Measurements from ENCODE around the gene PDE4D. TPM values are rescaled to one million over a fixed set of nuclear protein-coding genes. Genes with fewer than 3 reads are reported as not detected.

The PDE4D gene
- total RNA-seq, 1 experiment from 2014 or later: 2.4 TPM

- intact Hi-C loops (cut with micrococcal nuclease; ENCODE audit: unreplicated experiment): no loop called here
- TF ChIP-seq SIN3A (IDR thresholded peaks at IDR 0.05; ENCODE audit: borderline replicate concordance, insufficient read depth, low read depth, low read length): no peak
- no peak for ATAC-seq
These were observed 55.5 kb downstream of the PDE4D start for GRCh38 chr5:59838067-59838466.

GRCh38 chr5:59837071-59837470, 56.5 kb downstream of the PDE4D start:
- ChIA-PET CTCF (no interaction called here), POLR2A (no interaction called here)
- no peak for ATAC-seq
- Histone ChIP-seq H3K36me3 (ENCODE audit: control insufficient read depth, insufficient read depth, low read length) (no peaks in the 10 kb centered on the region), H3K4me3 (ENCODE audit: low read depth in 2 of 2, low read length in 2 of 2) (no peak overlapping the region), H3K27me3 (ENCODE audit: control insufficient read depth, insufficient read depth, low read length) (no peaks in the 10 kb centered on the region), H3K27ac (ENCODE audit: low read length) (no peak overlapping the region), H3K9me3 (ENCODE audit: control insufficient read depth, insufficient read depth, low read depth, low read length) (no peaks in the 10 kb centered on the region), H3K4me1 (ENCODE audit: control insufficient read depth, insufficient read depth, low read length) (no peaks in the 10 kb centered on the region)
- in situ Hi-C loops (cut with HindIII; ENCODE audit: low pct_unique_long_range_greater_than_20kb, low sequenced_read_pairs) (no loop called here), intact Hi-C loops (cut with micrococcal nuclease; ENCODE audit: unreplicated experiment) (no loop called here)
- BruUV-seq (replicated peaks): no TSS peak
- TF ChIP-seq POLR2AphosphoS5 (IDR thresholded peaks at IDR 0.05; ENCODE audit: low read depth, low read length) (no peak), SIN3A (IDR thresholded peaks at IDR 0.05; ENCODE audit: borderline replicate concordance, insufficient read depth, low read depth, low read length) (no peak), CTCF (IDR thresholded peaks at IDR 0.05) (no peak), REST (IDR thresholded peaks at IDR 0.05; ENCODE audit: insufficient read depth in 1 of 2, low read depth in 2 of 2, low read length in 1 of 2) (no peak), TCF7L2 (IDR thresholded peaks at IDR 0.05; ENCODE audit: low read depth, low read length) (no peak)
- DNase-seq (ENCODE audit: low read depth, low spot score): no peak

More at GRCh38 chr5:59838067-59838466, 55.5 kb downstream of the PDE4D start:
- ChIA-PET CTCF (no interaction called here), POLR2A (no interaction called here)
- no TSS peak for BruUV-seq (replicated peaks)
- Histone ChIP-seq H3K9me3 (ENCODE audit: control insufficient read depth, insufficient read depth, low read depth, low read length) (no peaks in the 10 kb centered on the region), H3K36me3 (ENCODE audit: control insufficient read depth, insufficient read depth, low read length) (no peaks in the 10 kb centered on the region), H3K4me1 (ENCODE audit: control insufficient read depth, insufficient read depth, low read length) (no peaks in the 10 kb centered on the region), H3K4me3 (ENCODE audit: low read depth in 2 of 2, low read length in 2 of 2) (no peak overlapping the region), H3K27ac (ENCODE audit: low read length) (no peak overlapping the region), H3K27me3 (ENCODE audit: control insufficient read depth, insufficient read depth, low read length) (no peaks in the 10 kb centered on the region)
- DNase-seq (ENCODE audit: low read depth, low spot score): no peak
- in situ Hi-C loops (cut with HindIII; ENCODE audit: low pct_unique_long_range_greater_than_20kb, low sequenced_read_pairs): no loop called here

- ATAC-seq (no peak), DNase-seq (ENCODE audit: low read depth, low spot score) (no peak)
- ChIA-PET CTCF (no interaction called here), POLR2A (no interaction called here)
- intact Hi-C loops (cut with micrococcal nuclease; ENCODE audit: unreplicated experiment) (no loop called here), in situ Hi-C loops (cut with HindIII; ENCODE audit: low pct_unique_long_range_greater_than_20kb, low sequenced_read_pairs) (no loop called here)
- Histone ChIP-seq H3K4me3 (ENCODE audit: low read depth in 2 of 2, low read length in 2 of 2) (no peak overlapping the region), H3K27me3 (ENCODE audit: control insufficient read depth, insufficient read depth, low read length) (no peaks in the 10 kb centered on the region), H3K27ac (ENCODE audit: low read length) (no peak overlapping the region), H3K9me3 (ENCODE audit: control insufficient read depth, insufficient read depth, low read depth, low read length) (no peaks in the 10 kb centered on the region), H3K36me3 (ENCODE audit: control insufficient read depth, insufficient read depth, low read length) (no peaks in the 10 kb centered on the region), H3K4me1 (ENCODE audit: control insufficient read depth, insufficient read depth, low read length) (no peaks in the 10 kb centered on the region)
- TF ChIP-seq SIN3A (IDR thresholded peaks at IDR 0.05; ENCODE audit: borderline replicate concordance, insufficient read depth, low read depth, low read length) (no peak), POLR2AphosphoS5 (IDR thresholded peaks at IDR 0.05; ENCODE audit: low read depth, low read length) (no peak), CTCF (IDR thresholded peaks at IDR 0.05) (no peak), REST (IDR thresholded peaks at IDR 0.05; ENCODE audit: insufficient read depth in 1 of 2, low read depth in 2 of 2, low read length in 1 of 2) (no peak), TCF7L2 (IDR thresholded peaks at IDR 0.05; ENCODE audit: low read depth, low read length) (no peak)
- no TSS peak for BruUV-seq (replicated peaks)
These were observed 57.7 kb downstream of the PDE4D start for GRCh38 chr5:59835800-59836199.
